ENCODE results near the gene C10orf67.

Gene C10orf67

GRCh38 chr10:23317416-23317815 is 27.2 kb downstream of the C10orf67 start:
- ATAC-seq (ENCODE audit: low read depth) (no peak), DNase-seq (ENCODE audit: low spot score) (no peak)
- TF ChIP-seq CTCF (IDR thresholded peaks at IDR 0.05; ENCODE audit: poor library complexity, severe bottlenecking), result no peak
- Histone ChIP-seq H3K4me1 (ENCODE audit: insufficient read depth, poor library complexity, severe bottlenecking) (peaks cover 8% of the 10 kb centered on the region), H3K9me3 (ENCODE audit: severe bottlenecking) (no peaks in the 10 kb centered on the region), H3K27ac (ENCODE audit: poor library complexity, severe bottlenecking) (no peak overlapping the region), H3K4me3 (ENCODE audit: severe bottlenecking) (no peak overlapping the region), H3K36me3 (ENCODE audit: low read depth) (no peaks in the 10 kb centered on the region), H3K27me3 (ENCODE audit: insufficient read depth, poor library complexity, severe bottlenecking) (no peaks in the 10 kb centered on the region)

- Histone ChIP-seq H3K27me3 (ENCODE audit: insufficient read depth, poor library complexity, severe bottlenecking) (no peaks in the 10 kb centered on the region), H3K9me3 (ENCODE audit: severe bottlenecking) (no peaks in the 10 kb centered on the region), H3K27ac (ENCODE audit: poor library complexity, severe bottlenecking) (no peak overlapping the region), H3K36me3 (ENCODE audit: low read depth) (no peaks in the 10 kb centered on the region), H3K4me1 (ENCODE audit: insufficient read depth, poor library complexity, severe bottlenecking) (peaks cover 8% of the 10 kb centered on the region), H3K4me3 (ENCODE audit: severe bottlenecking) (no peak overlapping the region)
- no peak for ATAC-seq (ENCODE audit: low read depth)
- DNase-seq (ENCODE audit: low spot score), result no peak
- TF ChIP-seq CTCF (IDR thresholded peaks at IDR 0.05; ENCODE audit: poor library complexity, severe bottlenecking), result no peak
Observed at GRCh38 chr10:23316406-23316805, 28.2 kb downstream of the C10orf67 start.

- DNase-seq (ENCODE audit: low spot score), result no peak
- H3K4me1 ChIP-seq (ENCODE audit: insufficient read depth, poor library complexity, severe bottlenecking), result peaks cover 8% of the 10 kb centered on the region
- no peak for TF ChIP-seq CTCF (IDR thresholded peaks at IDR 0.05; ENCODE audit: poor library complexity, severe bottlenecking)
- ATAC-seq (ENCODE audit: low read depth), result no peak
- no peak overlapping the region for H3K27ac ChIP-seq (ENCODE audit: poor library complexity, severe bottlenecking)
- no peaks in the 10 kb centered on the region for H3K9me3 ChIP-seq (ENCODE audit: severe bottlenecking)
- H3K27me3 ChIP-seq (ENCODE audit: insufficient read depth, poor library complexity, severe bottlenecking), result no peaks in the 10 kb centered on the region
- no peak overlapping the region for H3K4me3 ChIP-seq (ENCODE audit: severe bottlenecking)
- no peaks in the 10 kb centered on the region for H3K36me3 ChIP-seq (ENCODE audit: low read depth)
Observed at GRCh38 chr10:23315966-23316365, 28.6 kb downstream of the C10orf67 start.

GRCh38 chr10:23314835-23315239 is 29.8 kb downstream of the C10orf67 start:
- Histone ChIP-seq H3K4me1 (ENCODE audit: insufficient read depth, poor library complexity, severe bottlenecking) (peaks cover 8% of the 10 kb centered on the region), H3K27ac (ENCODE audit: poor library complexity, severe bottlenecking) (no peak overlapping the region), H3K27me3 (ENCODE audit: insufficient read depth, poor library complexity, severe bottlenecking) (no peaks in the 10 kb centered on the region), H3K9me3 (ENCODE audit: severe bottlenecking) (no peaks in the 10 kb centered on the region), H3K4me3 (ENCODE audit: severe bottlenecking) (no peak overlapping the region), H3K36me3 (ENCODE audit: low read depth) (no peaks in the 10 kb centered on the region)
- no peak for DNase-seq (ENCODE audit: low spot score)
- TF ChIP-seq CTCF (IDR thresholded peaks at IDR 0.05; ENCODE audit: poor library complexity, severe bottlenecking), result peak; percentile 86
- peak; percentile 83 for ATAC-seq (ENCODE audit: low read depth)

GRCh38 chr10:23311034-23311433 is 33.6 kb downstream of the C10orf67 start:
- TF ChIP-seq CTCF (IDR thresholded peaks at IDR 0.05; ENCODE audit: poor library complexity, severe bottlenecking), result no peak
- Histone ChIP-seq H3K9me3 (ENCODE audit: severe bottlenecking) (no peaks in the 10 kb centered on the region), H3K4me3 (ENCODE audit: severe bottlenecking) (no peak overlapping the region), H3K4me1 (ENCODE audit: insufficient read depth, poor library complexity, severe bottlenecking) (peaks cover 8% of the 10 kb centered on the region), H3K27ac (ENCODE audit: poor library complexity, severe bottlenecking) (no peak overlapping the region), H3K36me3 (ENCODE audit: low read depth) (no peaks in the 10 kb centered on the region), H3K27me3 (ENCODE audit: insufficient read depth, poor library complexity, severe bottlenecking) (no peaks in the 10 kb centered on the region)
- DNase-seq (ENCODE audit: low spot score) (no peak), ATAC-seq (ENCODE audit: low read depth) (no peak)

Measured in RWPE2 (cell line).